OCI-LY3 (cell line): ENCODE data around the gene RANBP3.

ENCODE experiments used
- H2AFZ ChIP-seq: fragments of 200-600, 300-600 bp; shearing (Covaris generic); 2 replicates; pipeline ENCODE4 v1.6.0; 2014; ENCODE audit warnings: antibody characterized with exemption, low read depth, low read length
- H3K27ac ChIP-seq: fragments of 200-600, 300-600 bp; sonication (generic); 2 replicates; pipeline ENCODE4 v1.5.1; 2014; ENCODE audit warnings: mild to moderate bottlenecking, low read length, moderate library complexity, mixed read lengths
- H3K27me3 ChIP-seq: fragments of 200-600, 300-600 bp; sonication (generic); 2 replicates; pipeline ENCODE4 v1.6.1; 2014; ENCODE audit warnings: low read depth, low read length, mixed read lengths
- H3K36me3 ChIP-seq: fragments of 200-600, 300-600 bp; sonication (generic); replicated peaks from 2 replicates; pipeline ENCODE3; 2014; ENCODE audit warnings: low read depth, low read length, mixed read lengths
- H3K4me1 ChIP-seq: fragments of 300-600, 200-600 bp; sonication (generic); 2 replicates; pipeline ENCODE4 v1.6.1; 2014; ENCODE audit warnings: low read length, mixed read lengths
- H3K4me2 ChIP-seq: fragments of 200-600, 300-600 bp; sonication (generic); 2 replicates; pipeline ENCODE4 v1.6.1; 2014; ENCODE audit warnings: low read length, mixed read lengths
- H3K4me3 ChIP-seq: fragments of 300-600, 200-600 bp; sonication (generic); 2 replicates; pipeline ENCODE4 v1.5.1; 2014; ENCODE audit warnings: antibody characterized with exemption, mild to moderate bottlenecking, low read length, moderate library complexity
- H3K79me2 ChIP-seq: fragments of 300-600, 200-600 bp; shearing (Covaris generic); 2 replicates; pipeline ENCODE4 v1.6.1; 2014; ENCODE audit warnings: mild to moderate bottlenecking, low read length, mixed read lengths
- H3K9ac ChIP-seq: fragments of 300-600, 200-600 bp; shearing (Covaris generic); 2 replicates; pipeline ENCODE4 v1.6.0; 2014; ENCODE audit warnings: mild to moderate bottlenecking, low read length, moderate library complexity
- H3K9me3 ChIP-seq: fragments of 200-600, 300-600 bp; shearing (Covaris generic); 2 replicates; pipeline ENCODE4 v1.6.1; 2014; ENCODE audit warnings: low read length, mixed read lengths; ENCODE audit not compliant: insufficient read depth
- H4K20me1 ChIP-seq: fragments of 200-600, 300-600 bp; sonication (generic); 2 replicates; pipeline ENCODE4 v1.6.1; 2016; ENCODE audit warnings: low read length, mixed read lengths; ENCODE audit not compliant: insufficient read depth
- EZH2phosphoT487 ChIP-seq: fragments of 200-600 bp; shearing (Covaris generic); IDR thresholded peaks from 2 replicates; pipeline ENCODE4 v1.6.1; 2018; ENCODE audit warnings: antibody characterized with exemption, mixed run types, low read depth
- TF ChIP-seq, protein P1 (sequence below): fragments of 200-600, 300-600 bp; sonication (generic); IDR thresholded peaks from 2 replicates; pipeline ENCODE4 v1.5.1; 2014; ENCODE audit warnings: antibody characterized with exemption, low read length, low read depth

Gene RANBP3

DNA sequence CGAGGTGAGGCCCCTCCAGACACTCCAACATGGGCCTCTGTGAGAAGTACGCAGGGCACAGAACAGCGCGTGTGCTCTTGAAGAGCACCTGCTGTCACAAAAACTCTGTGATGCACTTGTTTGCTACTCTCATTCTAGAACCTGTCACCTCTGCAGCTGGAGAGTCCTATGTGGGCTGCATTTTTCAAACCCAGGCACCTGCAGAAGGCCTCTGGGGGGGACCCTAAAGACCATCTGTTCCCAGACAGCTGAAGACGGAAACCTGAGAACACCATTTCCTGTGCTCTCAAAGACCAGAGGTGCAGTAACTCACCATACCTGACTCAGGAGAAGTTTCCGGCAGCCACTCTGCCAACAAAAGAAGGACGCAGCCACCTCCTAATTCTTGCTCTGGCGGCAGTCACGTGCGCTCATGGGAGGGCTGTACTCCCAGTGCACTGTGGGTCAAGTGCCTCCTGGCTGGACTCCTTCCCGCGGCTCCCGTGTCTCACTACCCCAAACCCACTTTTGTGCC lies 28.1 kb downstream of the RANBP3 start:
- peak overlapping the region; percentile 6 for H3K4me2 ChIP-seq
- peaks cover 49% of the 10 kb centered on the region for H3K36me3 ChIP-seq
- H3K27me3 ChIP-seq: no peaks in the 10 kb centered on the region
- H2AFZ ChIP-seq: no peak overlapping the region
- peaks cover 46% of the 10 kb centered on the region for H3K4me1 ChIP-seq
- H3K79me2 ChIP-seq: peaks cover 98% of the 10 kb centered on the region
- peak overlapping the region; percentile 3; the same call in 1 of the 2 replicates for H3K27ac ChIP-seq
- H4K20me1 ChIP-seq: peaks cover 85% of the 10 kb centered on the region
- H3K9me3 ChIP-seq: no peaks in the 10 kb centered on the region
- no peak for TF ChIP-seq EZH2phosphoT487
- no peak overlapping the region for H3K9ac ChIP-seq
- H3K4me3 ChIP-seq: no peak overlapping the region

DNA sequence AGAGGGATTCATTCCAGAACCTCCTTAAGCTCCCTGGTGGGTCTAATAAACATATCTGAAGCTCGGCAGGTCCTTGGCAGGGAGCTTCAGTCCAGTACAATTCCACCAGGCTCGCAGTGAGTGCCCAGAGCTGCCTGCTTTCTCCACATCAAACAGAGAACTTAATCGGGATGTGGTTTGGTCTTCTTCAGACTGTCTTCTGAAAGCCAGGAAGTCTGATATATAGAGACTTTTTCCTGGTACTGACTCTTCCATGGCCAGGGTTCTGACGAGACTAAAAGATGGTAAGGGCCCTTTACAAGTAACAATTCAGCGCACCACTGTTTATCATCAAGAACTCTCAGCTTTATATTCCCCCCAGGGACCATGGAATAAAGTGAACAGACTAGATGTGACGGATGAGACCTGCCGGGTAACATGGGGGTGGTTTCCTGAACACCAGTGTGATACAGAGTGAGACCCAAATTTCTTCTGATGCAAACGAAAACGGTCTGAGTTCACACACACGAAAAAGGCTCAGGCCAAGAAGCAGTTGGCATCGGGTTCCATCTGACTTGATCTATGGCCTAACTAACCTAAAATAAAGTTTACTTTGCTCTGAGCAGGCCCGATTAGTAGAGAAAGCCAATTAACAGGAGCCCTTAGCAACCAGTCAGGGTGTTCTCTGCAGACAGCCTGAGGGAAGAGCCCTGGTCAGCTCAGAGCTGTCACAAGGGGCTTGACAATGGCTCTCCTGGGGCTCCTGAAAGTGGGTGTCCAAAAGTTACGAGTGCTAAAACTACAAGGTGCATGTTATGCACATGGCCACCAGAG lies 29.0 kb downstream of the RANBP3 start:
- H3K79me2 ChIP-seq: peaks cover 98% of the 10 kb centered on the region
- peaks cover 85% of the 10 kb centered on the region for H4K20me1 ChIP-seq
- peaks cover 47% of the 10 kb centered on the region for H3K36me3 ChIP-seq

DNA sequence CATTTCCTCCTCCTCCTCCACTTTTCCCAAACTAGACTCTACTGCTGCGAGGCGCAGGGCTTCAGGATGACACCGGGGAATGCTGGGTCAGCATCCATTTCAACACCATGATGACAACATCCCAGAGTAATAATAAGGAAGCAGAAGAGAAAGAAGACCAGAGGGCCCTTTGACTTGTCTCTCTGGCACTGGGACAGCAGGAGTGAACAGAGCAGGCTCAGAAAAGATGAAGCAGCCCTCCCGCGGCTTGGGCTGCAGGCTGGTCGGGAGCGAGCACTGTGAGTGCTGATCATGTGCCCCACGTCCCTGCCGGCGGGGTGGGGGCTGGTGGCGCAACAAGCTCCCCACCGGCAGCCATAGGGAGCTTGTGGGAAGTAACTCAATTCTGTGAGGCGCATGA lies 30.5 kb downstream of the RANBP3 start:
- TF ChIP-seq, protein P1, sequence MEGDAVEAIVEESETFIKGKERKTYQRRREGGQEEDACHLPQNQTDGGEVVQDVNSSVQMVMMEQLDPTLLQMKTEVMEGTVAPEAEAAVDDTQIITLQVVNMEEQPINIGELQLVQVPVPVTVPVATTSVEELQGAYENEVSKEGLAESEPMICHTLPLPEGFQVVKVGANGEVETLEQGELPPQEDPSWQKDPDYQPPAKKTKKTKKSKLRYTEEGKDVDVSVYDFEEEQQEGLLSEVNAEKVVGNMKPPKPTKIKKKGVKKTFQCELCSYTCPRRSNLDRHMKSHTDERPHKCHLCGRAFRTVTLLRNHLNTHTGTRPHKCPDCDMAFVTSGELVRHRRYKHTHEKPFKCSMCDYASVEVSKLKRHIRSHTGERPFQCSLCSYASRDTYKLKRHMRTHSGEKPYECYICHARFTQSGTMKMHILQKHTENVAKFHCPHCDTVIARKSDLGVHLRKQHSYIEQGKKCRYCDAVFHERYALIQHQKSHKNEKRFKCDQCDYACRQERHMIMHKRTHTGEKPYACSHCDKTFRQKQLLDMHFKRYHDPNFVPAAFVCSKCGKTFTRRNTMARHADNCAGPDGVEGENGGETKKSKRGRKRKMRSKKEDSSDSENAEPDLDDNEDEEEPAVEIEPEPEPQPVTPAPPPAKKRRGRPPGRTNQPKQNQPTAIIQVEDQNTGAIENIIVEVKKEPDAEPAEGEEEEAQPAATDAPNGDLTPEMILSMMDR: no peak
- TF ChIP-seq EZH2phosphoT487: no peak
- Histone ChIP-seq H3K4me2 (no peak overlapping the region), H3K79me2 (peaks cover 97% of the 10 kb centered on the region), H2AFZ (no peak overlapping the region), H3K36me3 (peaks cover 57% of the 10 kb centered on the region), H3K4me3 (no peak overlapping the region), H3K27ac (no peak overlapping the region), H3K4me1 (peaks cover 33% of the 10 kb centered on the region), H4K20me1 (peaks cover 84% of the 10 kb centered on the region), H3K9ac (no peak overlapping the region), H3K9me3 (no peaks in the 10 kb centered on the region), H3K27me3 (no peaks in the 10 kb centered on the region)

More for the DNA sequence above, 29.0 kb downstream of the RANBP3 start:
- H3K4me3 ChIP-seq: no peak overlapping the region
- no peaks in the 10 kb centered on the region for H3K9me3 ChIP-seq
- H3K27me3 ChIP-seq: no peaks in the 10 kb centered on the region
- peaks cover 46% of the 10 kb centered on the region for H3K4me1 ChIP-seq
- TF ChIP-seq, protein P1: no peak
- no peak for TF ChIP-seq EZH2phosphoT487
- no peak overlapping the region for H3K9ac ChIP-seq
- H2AFZ ChIP-seq: no peak overlapping the region
- no peak overlapping the region for H3K27ac ChIP-seq
- no peak overlapping the region for H3K4me2 ChIP-seq

DNA sequence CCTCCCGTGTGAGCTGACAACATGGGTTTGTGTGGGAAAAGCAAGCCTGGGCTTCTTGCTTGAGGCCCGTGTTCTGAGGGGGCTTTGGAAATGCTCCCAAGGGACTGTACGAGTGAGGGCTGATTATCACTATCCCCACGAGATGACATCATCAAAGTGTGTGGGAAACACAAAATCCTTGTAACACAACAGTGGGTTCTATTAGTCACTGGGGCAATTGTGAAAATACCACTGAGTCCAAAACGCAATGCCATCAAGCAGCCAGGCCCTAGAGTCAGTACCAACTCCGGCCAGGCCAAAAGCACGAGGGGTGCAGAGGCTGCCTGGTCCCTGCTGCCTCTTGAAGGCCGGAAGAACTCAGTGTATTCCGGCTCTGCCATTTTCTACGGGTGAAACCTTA lies 34.3 kb downstream of the RANBP3 start:
- TF ChIP-seq EZH2phosphoT487: no peak
- TF ChIP-seq, protein P1: no peak
- H3K27ac ChIP-seq: no peak overlapping the region
- H3K27me3 ChIP-seq: no peaks in the 10 kb centered on the region
- H4K20me1 ChIP-seq: peaks cover 73% of the 10 kb centered on the region
- H2AFZ ChIP-seq: no peak overlapping the region
- H3K79me2 ChIP-seq: peaks cover 87% of the 10 kb centered on the region
- no peak overlapping the region for H3K9ac ChIP-seq
- no peaks in the 10 kb centered on the region for H3K4me1 ChIP-seq
- H3K4me3 ChIP-seq: no peak overlapping the region
- H3K9me3 ChIP-seq: no peaks in the 10 kb centered on the region
- no peak overlapping the region for H3K4me2 ChIP-seq
- H3K36me3 ChIP-seq: peaks cover 59% of the 10 kb centered on the region
